Effector CD8-positive, alpha-beta T cell (primary cell): ENCODE measurements around the gene NUP98.
"Not testable (repeated sequence)": the region's sequence is repeated elsewhere in the genome, so short reads cannot be mapped to it uniquely, and the experiment has no call there.

Source experiments
- DNase-seq: peaks from one replicate; lab custom pipeline; 2025; lab: John Stamatoyannopoulos, UW

NUP98 gene

GRCh38 chr11:3826721-3827120, 29.4 kb upstream of the NUP98 start:
- DNase-seq = no peak

- no peak for DNase-seq
Observed at GRCh38 chr11:3825473-3826154, 28.3 kb upstream of the NUP98 start.

GRCh38 chr11:3824714-3825472, 27.5 kb upstream of the NUP98 start:
- DNase-seq = peak; percentile 75

- DNase-seq = no peak
Observed at GRCh38 chr11:3823762-3824506, 26.6 kb upstream of the NUP98 start.

DNA sequence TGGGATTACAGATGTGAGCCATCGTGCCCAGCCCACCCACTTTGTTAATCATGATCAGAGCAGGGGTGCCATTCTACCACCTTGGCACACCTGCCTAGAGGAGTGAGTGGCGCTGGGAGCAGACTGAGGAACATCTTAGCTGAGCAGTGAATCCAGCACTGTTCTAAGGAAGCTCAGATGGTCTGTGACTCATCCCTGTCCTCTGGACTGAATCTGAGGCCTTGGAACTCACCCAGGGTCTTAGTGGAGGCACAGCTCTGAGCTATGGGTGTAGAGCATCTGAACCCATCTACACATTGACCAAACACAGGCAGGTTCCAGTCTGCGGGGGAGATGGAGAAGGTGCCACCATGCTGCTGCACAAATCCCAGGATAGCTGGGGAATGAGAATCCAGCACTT, 25.9 kb upstream of the NUP98 start:
- DNase-seq = no peak

GRCh38 chr11:3822312-3822711, 25.0 kb upstream of the NUP98 start:
- no peak for DNase-seq

- DNase-seq = no peak
Observed at GRCh38 chr11:3820971-3821370, 23.6 kb upstream of the NUP98 start.

GRCh38 chr11:3817181-3817800, 19.9 kb upstream of the NUP98 start:
- DNase-seq = no peak

GRCh38 chr11:3816673-3817072, 19.3 kb upstream of the NUP98 start:
- DNase-seq = no peak

DNA sequence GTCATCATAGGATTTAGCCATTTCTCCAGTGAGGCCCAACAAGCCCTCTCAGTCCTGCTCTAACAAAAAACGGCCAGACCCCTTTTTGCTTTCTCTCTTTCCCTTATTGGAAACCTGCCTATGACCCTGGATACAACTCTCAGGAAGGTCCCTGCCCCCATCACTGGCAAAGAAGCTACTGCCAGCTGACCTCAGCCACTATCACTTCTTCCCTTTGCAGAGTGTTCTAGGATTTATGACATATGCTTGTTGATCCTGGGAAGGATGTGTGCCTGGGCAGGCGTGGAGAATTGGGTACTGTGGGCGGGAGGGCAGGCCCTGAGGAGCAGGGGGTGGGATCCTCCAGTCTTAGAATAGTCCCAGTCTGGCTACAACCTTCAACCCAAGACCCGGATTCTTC, 18.5 kb upstream of the NUP98 start:
- no peak for DNase-seq

GRCh38 chr11:3814832-3815231, 17.5 kb upstream of the NUP98 start:
- not testable (repeated sequence) for DNase-seq

GRCh38 chr11:3810951-3811350, 13.6 kb upstream of the NUP98 start:
- no peak for DNase-seq

GRCh38 chr11:3810446-3810845, 13.1 kb upstream of the NUP98 start:
- no peak for DNase-seq

GRCh38 chr11:3809624-3809928, 12.2 kb upstream of the NUP98 start:
- no peak for DNase-seq

GRCh38 chr11:3808861-3809623, 11.7 kb upstream of the NUP98 start:
- no peak for DNase-seq

- peak; percentile 41 for DNase-seq
Observed at GRCh38 chr11:3807909-3808860, 10.8 kb upstream of the NUP98 start, which contains the start of gene PGAP2. Gene PGAP2 (plus strand): TSS chr11:3808560. CDS start chr11:3811260, 2,700 bp downstream.

DNA sequence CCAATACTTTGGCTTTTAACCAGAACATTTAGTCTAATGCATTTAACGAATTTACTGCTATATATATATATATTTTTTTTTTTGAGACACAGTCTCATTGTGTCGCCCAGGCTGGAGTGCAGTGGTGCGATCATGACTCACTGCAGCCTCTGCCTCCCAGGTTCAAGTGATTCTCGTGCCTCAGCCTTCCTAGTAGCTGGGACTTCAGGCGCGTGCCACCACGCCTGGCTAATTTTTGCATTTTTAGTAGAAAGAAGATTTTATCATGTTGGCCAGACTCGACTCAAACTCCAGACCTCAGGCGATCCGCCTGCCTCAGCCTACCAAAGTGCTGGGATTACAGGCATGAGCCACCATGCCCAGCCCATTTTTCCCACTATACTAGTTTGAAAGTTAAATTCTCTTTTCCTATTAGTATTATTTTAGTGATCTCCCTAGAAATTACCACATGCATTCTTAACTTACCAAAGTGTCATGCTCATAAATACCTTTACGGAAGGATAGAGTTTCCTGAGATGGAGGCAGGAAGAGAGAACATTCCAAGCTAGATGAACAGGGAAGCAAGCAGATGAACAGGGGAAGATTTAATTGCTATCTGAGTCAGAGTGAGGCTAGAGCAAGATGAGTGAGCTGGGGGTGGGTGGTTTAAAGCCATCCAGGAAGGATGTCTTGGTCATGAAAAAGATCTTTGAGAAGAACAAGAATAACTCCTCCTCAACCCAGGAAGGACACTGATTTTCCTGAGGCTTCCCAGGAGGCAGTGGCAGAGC, 6.6 kb upstream of the NUP98 start:
- no peak for DNase-seq

GRCh38 chr11:3802011-3802790, 4.8 kb upstream of the NUP98 start:
- DNase-seq = no peak

DNA sequence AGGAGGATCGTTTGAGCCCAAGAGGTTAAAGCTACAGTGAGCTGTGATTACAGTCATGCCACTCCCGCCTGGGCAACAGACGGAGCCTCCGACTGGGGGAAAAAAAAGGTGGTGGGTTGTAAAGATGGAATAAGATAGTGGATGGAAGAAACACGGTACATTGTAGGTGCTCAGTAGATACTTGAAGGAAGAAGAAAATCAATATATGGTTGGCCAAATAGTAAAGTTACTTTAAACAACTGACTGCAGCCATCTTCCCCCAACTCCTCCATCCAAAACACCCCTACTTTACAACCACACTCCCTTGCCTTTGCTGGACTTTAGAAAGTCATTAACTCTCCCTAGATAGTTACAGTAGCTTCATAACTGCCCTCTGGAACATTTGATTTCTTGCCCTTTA, 2.5 kb upstream of the NUP98 start:
- DNase-seq = no peak
